ENCODE data around the gene MPND. TPM values are rescaled to one million over a fixed set of nuclear protein-coding genes. Genes with fewer than 3 reads are reported as not detected.

Gene MPND
- total RNA-seq, 1 experiment from 2014 or later: 37.0 TPM

DNA sequence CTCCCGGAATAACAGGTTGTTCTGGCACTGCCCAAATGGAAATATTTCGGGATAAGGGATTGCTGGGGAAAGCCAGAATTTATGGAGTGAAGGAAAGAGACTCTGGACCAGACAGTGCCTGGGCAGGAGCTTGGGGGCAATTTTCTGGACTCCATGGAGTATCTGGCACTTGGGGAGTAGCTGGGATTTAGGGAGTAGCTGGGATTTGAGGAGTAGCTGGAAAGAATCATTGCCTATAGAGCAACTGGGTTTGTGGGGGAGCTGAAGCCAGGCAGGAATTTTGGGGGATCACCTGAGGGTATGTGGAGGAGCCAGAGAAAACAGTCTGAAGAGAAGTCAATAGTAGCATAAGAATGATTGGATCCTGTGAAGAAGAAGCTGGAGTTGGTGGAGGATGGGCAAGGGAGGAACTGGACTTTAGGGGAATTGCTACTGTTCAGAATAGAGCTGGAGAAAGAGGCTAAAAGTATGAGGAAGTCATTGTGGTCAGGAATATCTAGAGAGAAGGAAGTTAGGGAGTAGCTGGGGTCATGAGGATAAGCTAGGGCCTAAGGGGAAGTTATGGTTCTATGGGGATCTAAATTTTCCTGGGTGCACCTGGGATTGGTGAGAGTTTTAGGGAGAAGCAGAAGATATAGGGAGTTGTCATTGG is 24.2 kb upstream of the MPND start:
- no peaks in the 10 kb centered on the region for H3K9me3 ChIP-seq (ENCODE audit: control insufficient read depth, low read depth, low read length)
- no peak for TF ChIP-seq CTCF (conservative IDR thresholded peaks at IDR 0.05)
- H3K23me2 ChIP-seq (ENCODE audit: insufficient read length, low read depth, low read length, poor library complexity, severe bottlenecking): no peaks in the 10 kb centered on the region
- no peak overlapping the region for H3K4me3 Mint-ChIP-seq
- H3K27me3 Mint-ChIP-seq (ENCODE audit: low read depth): no peaks in the 10 kb centered on the region; the same call in none of the 2 replicates
- H2BK12ac ChIP-seq (ENCODE audit: insufficient read length, low read depth, low read length): no peak overlapping the region
- no peak overlapping the region for H3K27ac Mint-ChIP-seq
- no peaks in the 10 kb centered on the region for H3K79me1 ChIP-seq (ENCODE audit: insufficient read depth, low read depth, low read length, poor library complexity, severe bottlenecking)
- H3K4me1 Mint-ChIP-seq: no peaks in the 10 kb centered on the region
- no peak overlapping the region for H3K9ac ChIP-seq (ENCODE audit: extremely low read depth, insufficient read length, low read length)
- H4K5ac ChIP-seq (ENCODE audit: insufficient read length, low read depth, low read length): no peak overlapping the region
- H3K4me1 ChIP-seq (ENCODE audit: insufficient read depth, low read length): no peaks in the 10 kb centered on the region
- no peak overlapping the region for H3K56ac ChIP-seq (ENCODE audit: insufficient read length, low read depth, low read length)
- no peak overlapping the region for H2BK120ac ChIP-seq (ENCODE audit: low read depth, low read length, poor library complexity, severe bottlenecking)
- no peak overlapping the region for H4K91ac ChIP-seq (ENCODE audit: insufficient read length, low read depth, low read length)
- no CpG with 5 or more reads among the region's 2 CpGs for WGBS (ENCODE audit: extremely low coverage, insufficient read length, low lambda C conversion rate)
- H2BK15ac ChIP-seq (ENCODE audit: low read depth, low read length): no peak overlapping the region
- H3K14ac ChIP-seq (ENCODE audit: insufficient read depth, low read length): no peak overlapping the region
- no peak overlapping the region for H3T11ph ChIP-seq (ENCODE audit: low read length)
- H2AK5ac ChIP-seq (ENCODE audit: insufficient read length, low read length): no peak overlapping the region
- no peak overlapping the region for H3K4ac ChIP-seq (ENCODE audit: low read depth, low read length)
- H3K23ac ChIP-seq (ENCODE audit: insufficient read length, low read depth, low read length): no peak overlapping the region
- no peak overlapping the region for H4K8ac ChIP-seq (replicated peaks; ENCODE audit: insufficient read length, low read depth, low read length)
- H3K9me3 Mint-ChIP-seq: peaks cover 31% of the 10 kb centered on the region in 2 experiments
- DNase-seq: no peak
- no peaks in the 10 kb centered on the region for H3K27me3 ChIP-seq (ENCODE audit: insufficient read depth, low read length)
- H3K27ac ChIP-seq (ENCODE audit: insufficient read length, low read depth, low read length): no peak overlapping the region
- H2BK20ac ChIP-seq (ENCODE audit: low read depth, low read length, poor library complexity, severe bottlenecking): no peak overlapping the region
- H2BK5ac ChIP-seq (ENCODE audit: insufficient read length, low read length): no peak overlapping the region
- H3K18ac ChIP-seq (ENCODE audit: insufficient read length, low read depth, low read length): no peak overlapping the region
- no peaks in the 10 kb centered on the region for H4K20me1 ChIP-seq (ENCODE audit: control insufficient read depth, insufficient read depth, insufficient read length)
- peaks cover 54 to 72% (median 58%) of the 10 kb centered on the region in 3 experiments for H3K36me3 Mint-ChIP-seq (ENCODE audit: insufficient read depth in 1 of 3, low read depth in 3 of 3)
- H3K4me2 ChIP-seq (ENCODE audit: insufficient read depth, insufficient read length, low read length): no peak overlapping the region
- H3K79me2 ChIP-seq (ENCODE audit: insufficient read depth, low read length): no peaks in the 10 kb centered on the region
- H2AFZ ChIP-seq (ENCODE audit: low read length): no peak overlapping the region

Measured in H9 (cell line).